Hepatocyte (in vitro differentiated cells): Measurements from ENCODE around the gene USP22. TPM values are rescaled to one million over a fixed set of nuclear protein-coding genes. Genes with fewer than 3 reads are reported as not detected.
A peak's percentile ranks its signal among the peaks of the same experiment; 100 is the strongest.

ENCODE experiments used
- DNase-seq: peaks from one replicate; pipeline ENCODE4 v3.0.0-alpha.2; 2016; ENCODE audit warnings: low spot score
- H2AFZ ChIP-seq: fragments of 200-600 bp; sonication (generic); 2 replicates; pipeline ENCODE4 v1.6.0; 2016; ENCODE audit warnings: antibody characterized with exemption, mild to moderate bottlenecking
- H3K27ac ChIP-seq: fragments of 200-600 bp; sonication (generic); 2 replicates; pipeline ENCODE4 v1.5.1; 2016; ENCODE audit warnings: mild to moderate bottlenecking
- H3K27me3 ChIP-seq: fragments of 200-600 bp; sonication (generic); 2 replicates; pipeline ENCODE4 v1.6.1; 2016
- H3K36me3 ChIP-seq: fragments of 200-600 bp; sonication (generic); replicated peaks from 2 replicates; pipeline ENCODE4 v1.5.1; 2016; ENCODE audit warnings: low read depth; ENCODE audit not compliant: insufficient read depth
- H3K4me1 ChIP-seq: fragments of 200-600 bp; sonication (generic); 2 replicates; pipeline ENCODE4 v1.5.1; 2016; ENCODE audit warnings: mild to moderate bottlenecking, moderate library complexity; ENCODE audit not compliant: insufficient read depth
- H3K4me2 ChIP-seq: fragments of 200-600 bp; sonication (generic); 2 replicates; pipeline ENCODE4 v1.6.0; 2016
- H3K4me3 ChIP-seq: fragments of 200-600 bp; sonication (generic); 2 replicates; pipeline ENCODE4 v1.5.1; 2016; ENCODE audit warnings: mild to moderate bottlenecking
- H3K79me2 ChIP-seq: fragments of 200-600 bp; sonication (generic); 2 replicates; pipeline ENCODE4 v1.6.0; 2017; ENCODE audit warnings: mild to moderate bottlenecking
- H3K9me2 ChIP-seq: fragments of 200-600 bp; sonication (generic); replicated peaks from 2 replicates; pipeline ENCODE4 v1.6.0; 2017; ENCODE audit warnings: mild to moderate bottlenecking; ENCODE audit not compliant: insufficient read depth
- H3K9me3 ChIP-seq: fragments of 200-600 bp; sonication (generic); 2 replicates; pipeline ENCODE4 v1.5.1; 2016; ENCODE audit warnings: low read depth, mild to moderate bottlenecking
- H4K20me1 ChIP-seq: fragments of 200-600 bp; sonication (generic); 2 replicates; pipeline ENCODE4 v1.6.0; 2016; ENCODE audit warnings: mild to moderate bottlenecking; ENCODE audit not compliant: insufficient read depth, poor library complexity, severe bottlenecking
- EZH2 ChIP-seq: fragments of 200-600 bp; sonication (generic); IDR thresholded peaks from 2 replicates; pipeline ENCODE4 v1.6.1; 2016; ENCODE audit warnings: antibody characterized with exemption, mild to moderate bottlenecking, borderline replicate concordance
- EZH2phosphoT487 ChIP-seq: fragments of 200-600 bp; sonication (generic); IDR thresholded peaks from one replicate; pipeline ENCODE4 v1.6.1; 2018; ENCODE audit warnings: antibody characterized with exemption, mild to moderate bottlenecking, low read depth, moderate library complexity; ENCODE audit not compliant: unreplicated experiment, severe bottlenecking
- WGBS: methylation state at CpG from one replicate; pipeline ENCODE4 v1.1.6; 2016; ENCODE audit warnings: low lambda C conversion rate; ENCODE audit errors: missing lambda C conversion rate; 5-methylcytosine and 5-hydroxymethylcytosine counted together
- polyA plus RNA-seq: library from polyadenylated mRNA; unstranded; fragments of >200 nt; fragmentation: Nextera tagmentation; extraction: Ambion mirVana; gene quantifications from 2 replicates; pipeline ENCODE4 v1.2.1, GENCODE V29; 2016
- total RNA-seq: library from RNA; depleted of rRNA; stranded (reverse); fragments of >200 nt; gene quantifications from 2 replicates; pipeline ENCODE4 v1.2.3, GENCODE V29; 2014
- TF ChIP-seq, protein P1 (sequence below): fragments of 200-600 bp; sonication (generic); IDR thresholded peaks from 2 replicates; pipeline ENCODE4 v1.5.1; 2016; ENCODE audit warnings: antibody characterized with exemption, mild to moderate bottlenecking; ENCODE audit not compliant: poor library complexity

Gene USP22
- total and polyA plus RNA-seq, 2 experiments from 2014 or later, result 84.0 to 157 TPM

DNA sequence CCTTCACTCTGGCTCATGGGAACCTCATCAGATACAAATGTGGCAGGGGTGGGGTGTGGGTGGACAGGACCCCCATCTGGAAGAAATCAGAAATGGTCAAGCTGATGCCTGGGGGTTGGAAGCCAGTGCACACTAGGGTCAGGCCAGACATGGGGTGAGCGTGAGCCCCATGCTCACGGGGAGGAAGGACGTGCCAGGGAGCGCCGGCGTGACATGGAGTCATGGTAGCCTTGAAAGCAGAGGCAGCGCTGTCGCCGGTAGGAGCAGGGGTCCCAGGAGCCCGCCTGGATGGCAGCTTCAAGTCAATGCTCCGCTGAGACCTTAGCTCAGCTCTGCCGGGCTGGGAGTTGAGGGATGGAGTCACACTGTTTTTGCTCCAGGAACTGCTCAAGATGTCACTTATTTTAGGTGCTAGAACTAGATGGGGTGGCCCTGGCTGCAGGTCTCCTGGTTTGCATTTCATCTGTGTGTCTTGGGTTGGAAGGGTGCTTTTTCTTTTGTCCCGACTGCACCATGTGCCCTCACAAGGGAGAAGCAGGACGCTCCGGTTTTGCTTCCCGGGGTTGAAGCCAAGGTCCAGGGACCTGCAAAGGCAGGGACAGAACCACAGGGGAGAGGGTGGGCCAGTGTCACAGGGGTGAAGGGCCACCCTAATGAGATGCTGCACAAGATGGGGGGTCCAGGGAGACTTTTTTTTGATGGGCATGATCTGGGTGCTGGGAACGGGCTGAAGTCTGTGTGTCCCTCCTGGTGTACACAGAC lies 51.4 kb downstream of the USP22 start:
- Histone ChIP-seq H3K9me2 (no peaks in the 10 kb centered on the region), H3K9me3 (no peaks in the 10 kb centered on the region), H3K79me2 (no peaks in the 10 kb centered on the region), H2AFZ (no peak overlapping the region), H4K20me1 (no peaks in the 10 kb centered on the region), H3K36me3 (no peaks in the 10 kb centered on the region), H3K4me3 (no peak overlapping the region), H3K27ac (no peak overlapping the region), H3K4me1 (no peaks in the 10 kb centered on the region), H3K4me2 (no peak overlapping the region), H3K27me3 (no peaks in the 10 kb centered on the region)
- WGBS, result 87% methylated on average over 16 of the region's 17 CpGs
- TF ChIP-seq, protein P1, sequence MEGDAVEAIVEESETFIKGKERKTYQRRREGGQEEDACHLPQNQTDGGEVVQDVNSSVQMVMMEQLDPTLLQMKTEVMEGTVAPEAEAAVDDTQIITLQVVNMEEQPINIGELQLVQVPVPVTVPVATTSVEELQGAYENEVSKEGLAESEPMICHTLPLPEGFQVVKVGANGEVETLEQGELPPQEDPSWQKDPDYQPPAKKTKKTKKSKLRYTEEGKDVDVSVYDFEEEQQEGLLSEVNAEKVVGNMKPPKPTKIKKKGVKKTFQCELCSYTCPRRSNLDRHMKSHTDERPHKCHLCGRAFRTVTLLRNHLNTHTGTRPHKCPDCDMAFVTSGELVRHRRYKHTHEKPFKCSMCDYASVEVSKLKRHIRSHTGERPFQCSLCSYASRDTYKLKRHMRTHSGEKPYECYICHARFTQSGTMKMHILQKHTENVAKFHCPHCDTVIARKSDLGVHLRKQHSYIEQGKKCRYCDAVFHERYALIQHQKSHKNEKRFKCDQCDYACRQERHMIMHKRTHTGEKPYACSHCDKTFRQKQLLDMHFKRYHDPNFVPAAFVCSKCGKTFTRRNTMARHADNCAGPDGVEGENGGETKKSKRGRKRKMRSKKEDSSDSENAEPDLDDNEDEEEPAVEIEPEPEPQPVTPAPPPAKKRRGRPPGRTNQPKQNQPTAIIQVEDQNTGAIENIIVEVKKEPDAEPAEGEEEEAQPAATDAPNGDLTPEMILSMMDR, result no peak
- TF ChIP-seq EZH2phosphoT487 (no peak), EZH2 (no peak)
- no peak for DNase-seq

DNA sequence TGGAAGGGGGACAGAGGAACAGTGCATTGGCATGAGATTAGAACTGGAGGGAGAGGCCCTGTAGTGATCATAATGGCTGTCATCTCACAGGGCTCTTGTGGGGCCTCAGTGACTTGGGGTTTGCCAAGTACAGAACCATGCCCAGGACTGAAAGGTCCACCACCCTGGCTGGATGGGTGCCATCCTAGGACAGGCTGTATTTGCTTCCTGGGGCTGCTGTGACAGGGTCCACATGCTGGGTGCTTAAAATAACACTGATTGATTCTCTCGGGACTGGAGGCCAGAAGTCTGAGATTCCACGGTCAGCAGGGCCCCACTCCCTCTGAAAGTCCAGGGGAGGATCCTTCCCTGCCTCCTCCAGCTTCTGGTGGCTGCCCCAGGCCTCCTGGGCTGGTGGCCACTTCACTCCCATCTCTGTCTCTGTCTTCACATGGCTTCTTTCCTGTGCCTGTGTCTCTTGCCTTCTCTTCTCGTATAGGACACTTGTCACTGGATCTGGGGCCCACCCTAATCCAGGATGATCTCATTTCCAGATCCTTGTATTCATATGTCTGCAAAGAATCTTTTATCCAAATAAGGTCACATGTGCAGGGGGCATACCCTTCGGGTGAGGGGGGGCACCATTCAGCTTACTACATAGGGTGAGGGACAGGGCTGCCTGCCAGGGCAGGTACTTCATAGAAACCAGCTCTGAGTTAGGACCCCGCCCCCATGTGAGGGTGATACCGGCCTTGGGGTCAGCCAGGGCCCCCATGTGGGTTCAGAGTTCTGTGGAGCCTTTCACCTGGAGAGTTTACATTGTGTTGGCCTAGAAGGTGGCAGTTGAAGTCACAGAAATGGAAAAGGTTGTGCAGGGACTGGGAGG lies 52.6 kb downstream of the USP22 start:
- Histone ChIP-seq H3K27me3 (no peaks in the 10 kb centered on the region), H3K9me3 (no peaks in the 10 kb centered on the region), H3K36me3 (no peaks in the 10 kb centered on the region), H3K79me2 (no peaks in the 10 kb centered on the region), H3K9me2 (no peaks in the 10 kb centered on the region), H4K20me1 (no peaks in the 10 kb centered on the region), H2AFZ (no peak overlapping the region), H3K27ac (no peak overlapping the region), H3K4me2 (no peak overlapping the region), H3K4me3 (no peak overlapping the region), H3K4me1 (no peaks in the 10 kb centered on the region)
- peak; percentile 17 for DNase-seq
- no peak for TF ChIP-seq EZH2
- 60% methylated on average over 6 of the region's 6 CpGs for WGBS

DNA sequence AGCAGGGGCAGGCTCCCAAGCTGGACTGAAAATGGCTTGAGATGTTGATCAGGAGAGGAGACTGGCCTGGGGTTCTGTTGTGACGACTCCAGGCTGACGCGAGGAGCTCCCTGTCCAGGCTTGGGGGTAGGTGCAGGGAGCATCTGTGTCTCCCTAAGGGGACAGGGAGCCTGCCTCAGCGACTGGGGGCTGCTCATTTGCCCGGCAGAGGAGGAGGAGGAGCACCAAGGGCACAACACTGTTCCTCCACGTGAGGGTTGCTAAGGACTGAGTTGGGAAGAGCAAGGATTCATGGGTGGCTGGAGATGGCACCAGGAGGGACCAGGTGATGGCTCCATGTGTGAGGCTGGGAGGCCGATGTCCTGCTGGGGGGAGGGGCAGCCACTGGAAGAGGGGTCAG lies 53.3 kb downstream of the USP22 start:
- H3K4me2 ChIP-seq, result no peak overlapping the region
- H4K20me1 ChIP-seq, result no peaks in the 10 kb centered on the region
- H2AFZ ChIP-seq, result no peak overlapping the region
- TF ChIP-seq EZH2, result no peak
- TF ChIP-seq EZH2phosphoT487, result no peak
- TF ChIP-seq, protein P1, result no peak
- no peak for DNase-seq
- H3K9me3 ChIP-seq, result no peaks in the 10 kb centered on the region
- H3K4me3 ChIP-seq, result no peak overlapping the region
- H3K27ac ChIP-seq, result no peak overlapping the region
- no peaks in the 10 kb centered on the region for H3K27me3 ChIP-seq
- no peaks in the 10 kb centered on the region for H3K4me1 ChIP-seq
- WGBS, result 83% methylated on average over 7 of the region's 7 CpGs
- no peaks in the 10 kb centered on the region for H3K9me2 ChIP-seq
- no peaks in the 10 kb centered on the region for H3K79me2 ChIP-seq
- H3K36me3 ChIP-seq, result no peaks in the 10 kb centered on the region

DNA sequence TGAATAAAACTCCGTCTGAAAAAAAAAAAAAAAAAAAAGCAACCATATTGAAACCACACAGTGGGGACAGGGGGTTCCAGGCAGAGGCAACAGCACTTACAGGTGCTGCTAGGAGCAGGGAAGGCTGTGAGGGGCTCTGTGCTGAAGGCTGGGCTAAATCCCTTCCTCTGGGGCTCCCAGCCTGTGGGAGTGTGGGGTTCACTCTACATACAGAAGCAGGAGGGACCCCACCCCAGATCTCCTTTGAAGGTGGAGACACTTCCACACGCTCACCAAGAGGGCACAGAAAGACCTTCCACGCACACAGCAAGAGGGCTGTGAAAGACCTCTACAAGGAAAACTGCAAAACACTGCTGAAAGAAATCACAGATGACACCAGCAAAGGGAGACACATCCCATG lies 53.9 kb downstream of the USP22 start:
- 97% methylated on average over 3 of the region's 3 CpGs for WGBS
- Histone ChIP-seq H3K79me2 (no peaks in the 10 kb centered on the region), H3K4me3 (no peak overlapping the region), H3K27me3 (no peaks in the 10 kb centered on the region), H3K9me2 (no peaks in the 10 kb centered on the region), H3K4me2 (no peak overlapping the region), H4K20me1 (no peaks in the 10 kb centered on the region), H3K36me3 (no peaks in the 10 kb centered on the region), H2AFZ (no peak overlapping the region), H3K27ac (no peak overlapping the region), H3K9me3 (no peaks in the 10 kb centered on the region), H3K4me1 (no peaks in the 10 kb centered on the region)
- TF ChIP-seq EZH2phosphoT487 (no peak), EZH2 (no peak)
- TF ChIP-seq, protein P1, result no peak
- no peak for DNase-seq
